SU-DHL-6 (cell line): ENCODE measurements around the gene MTHFR.

Source experiments
- EZH2phosphoT487 ChIP-seq: fragments of 200-600 bp; sonication (generic), shearing (Covaris generic); conservative IDR thresholded peaks from 2 replicates; pipeline ENCODE4 v1.6.1; 2018; ENCODE audit warnings: mild to moderate bottlenecking, antibody characterized with exemption, low read length, moderate library complexity, mixed read lengths
- TF ChIP-seq, protein P1 (sequence below): fragments of 200-600 bp; sonication (generic); IDR thresholded peaks from one replicate; pipeline ENCODE4 v1.5.1; 2017; ENCODE audit warnings: antibody characterized with exemption, mild to moderate bottlenecking, low read length, moderate library complexity; ENCODE audit not compliant: insufficient read depth, poor library complexity, severe bottlenecking

GRCh38 chr1:11736746-11737639 is 68.8 kb downstream of the MTHFR start:
- TF ChIP-seq, protein P1, sequence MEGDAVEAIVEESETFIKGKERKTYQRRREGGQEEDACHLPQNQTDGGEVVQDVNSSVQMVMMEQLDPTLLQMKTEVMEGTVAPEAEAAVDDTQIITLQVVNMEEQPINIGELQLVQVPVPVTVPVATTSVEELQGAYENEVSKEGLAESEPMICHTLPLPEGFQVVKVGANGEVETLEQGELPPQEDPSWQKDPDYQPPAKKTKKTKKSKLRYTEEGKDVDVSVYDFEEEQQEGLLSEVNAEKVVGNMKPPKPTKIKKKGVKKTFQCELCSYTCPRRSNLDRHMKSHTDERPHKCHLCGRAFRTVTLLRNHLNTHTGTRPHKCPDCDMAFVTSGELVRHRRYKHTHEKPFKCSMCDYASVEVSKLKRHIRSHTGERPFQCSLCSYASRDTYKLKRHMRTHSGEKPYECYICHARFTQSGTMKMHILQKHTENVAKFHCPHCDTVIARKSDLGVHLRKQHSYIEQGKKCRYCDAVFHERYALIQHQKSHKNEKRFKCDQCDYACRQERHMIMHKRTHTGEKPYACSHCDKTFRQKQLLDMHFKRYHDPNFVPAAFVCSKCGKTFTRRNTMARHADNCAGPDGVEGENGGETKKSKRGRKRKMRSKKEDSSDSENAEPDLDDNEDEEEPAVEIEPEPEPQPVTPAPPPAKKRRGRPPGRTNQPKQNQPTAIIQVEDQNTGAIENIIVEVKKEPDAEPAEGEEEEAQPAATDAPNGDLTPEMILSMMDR: no peak
- no peak for TF ChIP-seq EZH2phosphoT487
